ENCODE data around the gene LSMEM2.
A peak's percentile ranks its signal among the peaks of the same experiment; 100 is the strongest.

The LSMEM2 gene

DNA sequence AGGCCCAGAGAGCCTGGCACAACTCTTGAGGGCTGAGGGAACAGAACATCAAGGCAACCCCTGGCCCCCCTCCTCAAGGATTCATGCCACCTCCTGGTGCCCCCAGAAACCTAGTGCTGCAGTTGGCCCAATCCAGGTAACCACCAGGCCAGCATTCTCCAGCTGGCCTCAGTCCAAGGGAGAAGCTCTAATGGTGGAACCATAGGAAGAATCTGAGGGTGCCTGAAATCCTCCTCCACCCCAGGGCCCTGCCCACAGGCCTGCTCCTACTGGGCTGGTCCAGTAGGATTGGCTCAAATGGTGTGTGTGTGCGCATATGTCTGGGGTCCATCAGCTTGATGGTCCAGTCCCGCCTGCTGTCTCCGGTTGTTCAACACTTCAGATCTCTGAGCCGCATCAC is 35.9 kb downstream of the LSMEM2 start:
- peaks cover 2% of the 10 kb centered on the region for H3K9me3 ChIP-seq (ENCODE audit: control insufficient read depth, low read depth, low read length)
- no peaks in the 10 kb centered on the region for H3K27me3 ChIP-seq (ENCODE audit: control insufficient read depth, insufficient read depth, low read length)
- H3K9ac ChIP-seq (ENCODE audit: low read length): no peak overlapping the region
- no peak overlapping the region for H3K4me3 ChIP-seq (ENCODE audit: low read length)
- H3K36me3 ChIP-seq (ENCODE audit: control insufficient read depth, low read depth, low read length): peaks cover 32% of the 10 kb centered on the region
- H3K27ac ChIP-seq (ENCODE audit: low read length): no peak overlapping the region
- H3K4me1 ChIP-seq (ENCODE audit: control insufficient read depth, low read depth, low read length): no peaks in the 10 kb centered on the region

DNA sequence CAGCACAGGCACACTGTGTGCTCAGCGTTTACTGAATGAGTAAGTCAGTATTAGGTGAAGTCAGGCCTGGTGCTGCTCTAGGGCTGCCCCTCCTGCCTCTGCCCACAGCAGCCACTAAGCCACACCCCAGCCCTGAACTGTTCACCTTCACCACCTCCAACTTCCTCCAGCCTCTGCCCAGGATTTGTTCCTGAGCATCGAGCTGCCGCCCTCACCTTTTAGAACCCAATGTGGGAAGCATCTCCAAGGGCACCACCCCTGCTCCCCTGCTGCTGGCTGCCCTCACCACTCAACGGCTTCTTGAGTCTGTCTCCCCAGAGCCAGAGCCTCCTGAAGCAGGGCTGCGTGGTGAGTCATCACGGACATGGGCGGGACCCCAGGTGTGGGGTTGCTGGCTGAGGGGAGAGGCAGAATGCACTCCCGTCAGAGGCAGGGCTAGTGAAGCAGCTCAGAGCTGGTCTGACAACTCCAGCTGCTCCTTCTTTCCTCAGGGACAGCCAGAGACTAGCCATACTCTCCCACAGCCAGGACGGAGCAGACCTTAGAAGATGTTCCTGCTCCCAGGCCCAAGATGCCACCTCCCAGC is 37.9 kb downstream of the LSMEM2 start:
- no peaks in the 10 kb centered on the region for H3K4me1 ChIP-seq (ENCODE audit: control insufficient read depth, low read depth, low read length)
- H3K27ac ChIP-seq (ENCODE audit: low read length): no peak overlapping the region
- no peak overlapping the region for H3K9ac ChIP-seq (ENCODE audit: low read length)
- no peak overlapping the region for H3K4me3 ChIP-seq (ENCODE audit: low read length)
- H3K27me3 ChIP-seq (ENCODE audit: control insufficient read depth, insufficient read depth, low read length): no peaks in the 10 kb centered on the region
- no peaks in the 10 kb centered on the region for H3K9me3 ChIP-seq (ENCODE audit: control insufficient read depth, low read depth, low read length)
- peaks cover 34% of the 10 kb centered on the region for H3K36me3 ChIP-seq (ENCODE audit: control insufficient read depth, low read depth, low read length)

DNA sequence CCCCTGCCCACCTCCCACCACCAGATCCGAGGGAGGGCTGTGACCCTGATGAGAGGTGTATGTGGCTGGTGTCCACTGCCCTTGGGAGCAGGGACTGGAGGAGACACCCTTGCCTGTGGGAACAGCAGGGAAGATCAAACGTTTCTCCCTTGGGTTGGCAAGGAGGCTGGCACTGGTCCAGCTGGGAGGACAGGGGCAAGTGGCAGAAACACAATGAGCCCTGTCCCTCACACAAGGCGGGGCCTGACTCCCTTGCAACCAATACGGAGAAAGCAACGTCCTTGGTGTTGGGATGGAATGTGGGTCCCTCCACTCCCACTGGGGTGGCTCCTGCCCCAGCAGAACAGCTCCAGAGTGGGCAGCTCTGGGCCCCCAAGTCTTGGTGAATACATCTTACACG is 38.4 kb downstream of the LSMEM2 start:
- Histone ChIP-seq H3K9me3 (ENCODE audit: control insufficient read depth, low read depth, low read length) (no peaks in the 10 kb centered on the region), H3K27ac (ENCODE audit: low read length) (no peak overlapping the region), H3K27me3 (ENCODE audit: control insufficient read depth, insufficient read depth, low read length) (no peaks in the 10 kb centered on the region), H3K9ac (ENCODE audit: low read length) (no peak overlapping the region), H3K4me3 (ENCODE audit: low read length) (no peak overlapping the region), H3K36me3 (ENCODE audit: control insufficient read depth, low read depth, low read length) (peaks cover 34% of the 10 kb centered on the region), H3K4me1 (ENCODE audit: control insufficient read depth, low read depth, low read length) (no peaks in the 10 kb centered on the region)

DNA sequence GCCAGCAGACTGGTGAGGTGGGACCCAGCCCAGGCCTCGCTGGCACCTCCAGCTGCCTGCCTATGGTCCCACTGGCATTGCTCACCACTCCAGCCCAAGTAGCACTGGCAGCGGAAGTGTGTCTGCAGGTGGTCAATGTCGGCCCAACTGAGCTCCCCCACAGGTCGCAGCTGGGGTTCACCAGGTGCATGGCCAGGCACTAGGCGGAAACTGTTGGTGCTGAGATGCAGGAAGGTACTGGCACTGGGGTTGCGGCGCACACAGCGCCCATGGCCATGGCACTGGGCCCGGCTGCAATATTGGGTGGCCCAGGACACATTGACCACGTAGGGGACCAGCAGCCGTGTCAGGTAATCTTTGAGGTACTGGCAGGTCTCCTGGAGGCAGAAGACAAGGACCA is 39.3 kb downstream of the LSMEM2 start:
- no peaks in the 10 kb centered on the region for H3K27me3 ChIP-seq (ENCODE audit: control insufficient read depth, insufficient read depth, low read length)
- H3K4me3 ChIP-seq (ENCODE audit: low read length): no peak overlapping the region
- no peak overlapping the region for H3K27ac ChIP-seq (ENCODE audit: low read length)
- no peak overlapping the region for H3K9ac ChIP-seq (ENCODE audit: low read length)
- peaks cover 34% of the 10 kb centered on the region for H3K36me3 ChIP-seq (ENCODE audit: control insufficient read depth, low read depth, low read length)
- no peaks in the 10 kb centered on the region for H3K9me3 ChIP-seq (ENCODE audit: control insufficient read depth, low read depth, low read length)
- peaks cover 4% of the 10 kb centered on the region for H3K4me1 ChIP-seq (ENCODE audit: control insufficient read depth, low read depth, low read length)

DNA sequence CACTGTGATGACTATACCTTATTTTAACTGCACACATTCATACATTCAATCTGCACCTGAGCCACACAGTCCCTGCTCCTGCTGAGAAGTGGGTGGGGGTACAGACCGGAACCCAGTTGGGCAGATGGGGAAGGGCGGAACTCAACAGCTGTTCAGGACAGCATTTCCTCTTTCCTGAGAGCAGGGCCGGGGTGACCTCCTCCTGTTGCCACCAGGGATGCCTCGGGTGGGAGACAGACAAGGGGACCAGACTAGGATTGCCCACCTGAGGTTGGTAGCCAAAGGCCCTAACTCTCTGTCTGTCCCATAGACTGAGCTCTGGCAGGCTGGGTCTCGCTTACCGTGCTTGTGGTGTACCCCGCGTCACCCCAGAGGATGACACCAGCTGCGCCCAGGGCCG is 39.7 kb downstream of the LSMEM2 start:
- Histone ChIP-seq H3K9ac (ENCODE audit: low read length) (no peak overlapping the region), H3K9me3 (ENCODE audit: control insufficient read depth, low read depth, low read length) (no peaks in the 10 kb centered on the region), H3K4me3 (ENCODE audit: low read length) (no peak overlapping the region), H3K36me3 (ENCODE audit: control insufficient read depth, low read depth, low read length) (peaks cover 34% of the 10 kb centered on the region), H3K27ac (ENCODE audit: low read length) (no peak overlapping the region), H3K27me3 (ENCODE audit: control insufficient read depth, insufficient read depth, low read length) (no peaks in the 10 kb centered on the region), H3K4me1 (ENCODE audit: control insufficient read depth, low read depth, low read length) (peaks cover 8% of the 10 kb centered on the region)

DNA sequence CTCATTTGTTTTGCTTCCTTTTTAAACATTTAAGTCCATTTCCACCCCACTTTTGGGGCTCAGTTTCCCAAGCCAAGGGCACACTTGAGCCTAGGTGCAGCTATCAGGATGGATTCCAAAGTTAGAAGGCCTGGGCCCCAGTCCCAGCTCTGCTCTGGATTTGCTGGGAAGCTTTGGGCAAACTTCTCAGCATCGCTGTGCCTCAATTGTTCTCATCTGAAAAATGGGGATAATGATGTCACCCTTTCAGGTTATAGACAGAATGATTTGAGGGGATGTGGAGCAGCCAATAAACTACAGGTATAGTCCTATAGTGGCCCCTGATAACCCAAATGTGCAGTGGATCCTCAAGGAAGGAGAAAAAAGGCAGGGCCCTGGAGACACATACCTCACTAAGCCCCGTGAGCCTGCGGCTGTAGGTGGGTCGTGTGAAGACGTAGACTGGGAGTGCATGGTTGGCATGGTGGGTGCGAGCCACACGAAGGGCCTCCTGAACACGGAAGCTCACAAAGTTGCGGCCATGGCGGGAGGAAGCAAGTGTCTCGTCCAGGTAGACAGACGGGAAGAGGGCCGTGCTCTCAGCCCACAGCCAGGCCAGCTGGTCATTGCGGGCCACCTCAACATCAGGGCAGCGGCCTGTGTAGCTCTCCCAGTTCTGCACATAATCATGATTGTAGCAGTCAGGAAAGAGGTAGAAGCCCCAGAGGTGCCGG is 40.5 kb downstream of the LSMEM2 start:
- peaks cover 10% of the 10 kb centered on the region for H3K4me1 ChIP-seq (ENCODE audit: control insufficient read depth, low read depth, low read length)

DNA sequence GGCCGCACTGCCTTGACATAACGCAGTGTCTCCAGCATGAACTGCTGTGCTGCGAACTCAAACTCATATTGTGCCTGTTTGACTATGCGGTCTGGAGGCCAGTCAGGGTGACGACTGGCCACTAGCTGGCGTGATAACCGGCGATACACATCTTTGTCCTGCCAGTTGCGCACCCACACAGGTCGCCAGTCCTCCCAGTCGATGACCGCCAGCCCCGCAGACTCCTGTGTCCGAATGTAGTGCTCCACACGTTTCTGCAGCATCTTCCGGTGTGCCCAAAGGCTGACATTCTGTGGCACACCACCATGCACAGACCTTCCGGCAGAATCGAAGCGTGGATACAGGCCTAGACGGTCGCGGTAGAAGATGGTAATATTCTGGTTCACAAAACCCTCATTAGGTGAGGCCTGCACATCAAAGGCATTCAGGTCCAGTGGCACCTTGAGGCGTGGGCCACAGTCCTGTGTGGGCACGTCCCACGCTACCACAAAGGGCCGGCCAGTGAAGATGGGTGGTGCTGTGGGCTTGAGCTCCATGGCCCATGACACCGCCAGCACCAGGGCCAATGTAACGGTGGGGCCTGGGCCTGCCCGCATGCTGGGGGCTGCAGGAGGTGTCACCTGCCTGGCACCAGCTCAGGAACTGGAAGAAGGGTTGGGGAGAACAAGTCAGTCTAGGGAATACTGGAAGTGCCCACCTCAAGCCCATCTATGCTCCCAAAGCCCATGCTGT is 41.2 kb downstream of the LSMEM2 start:
- Histone ChIP-seq H3K27ac (ENCODE audit: low read length) (no peak overlapping the region), H3K4me1 (ENCODE audit: control insufficient read depth, low read depth, low read length) (peaks cover 11% of the 10 kb centered on the region), H3K36me3 (ENCODE audit: control insufficient read depth, low read depth, low read length) (peaks cover 34% of the 10 kb centered on the region), H3K27me3 (ENCODE audit: control insufficient read depth, insufficient read depth, low read length) (no peaks in the 10 kb centered on the region), H3K9me3 (ENCODE audit: control insufficient read depth, low read depth, low read length) (no peaks in the 10 kb centered on the region), H3K4me3 (ENCODE audit: low read length) (peak overlapping the region; percentile 75), H3K9ac (ENCODE audit: low read length) (peak overlapping the region; percentile 95)

More for the DNA sequence above, 40.5 kb downstream of the LSMEM2 start:
- H3K27me3 ChIP-seq (ENCODE audit: control insufficient read depth, insufficient read depth, low read length): no peaks in the 10 kb centered on the region
- no peaks in the 10 kb centered on the region for H3K9me3 ChIP-seq (ENCODE audit: control insufficient read depth, low read depth, low read length)
- H3K36me3 ChIP-seq (ENCODE audit: control insufficient read depth, low read depth, low read length): peaks cover 34% of the 10 kb centered on the region
- no peak overlapping the region for H3K9ac ChIP-seq (ENCODE audit: low read length)
- no peak overlapping the region for H3K27ac ChIP-seq (ENCODE audit: low read length)
- no peak overlapping the region for H3K4me3 ChIP-seq (ENCODE audit: low read length)

DNA sequence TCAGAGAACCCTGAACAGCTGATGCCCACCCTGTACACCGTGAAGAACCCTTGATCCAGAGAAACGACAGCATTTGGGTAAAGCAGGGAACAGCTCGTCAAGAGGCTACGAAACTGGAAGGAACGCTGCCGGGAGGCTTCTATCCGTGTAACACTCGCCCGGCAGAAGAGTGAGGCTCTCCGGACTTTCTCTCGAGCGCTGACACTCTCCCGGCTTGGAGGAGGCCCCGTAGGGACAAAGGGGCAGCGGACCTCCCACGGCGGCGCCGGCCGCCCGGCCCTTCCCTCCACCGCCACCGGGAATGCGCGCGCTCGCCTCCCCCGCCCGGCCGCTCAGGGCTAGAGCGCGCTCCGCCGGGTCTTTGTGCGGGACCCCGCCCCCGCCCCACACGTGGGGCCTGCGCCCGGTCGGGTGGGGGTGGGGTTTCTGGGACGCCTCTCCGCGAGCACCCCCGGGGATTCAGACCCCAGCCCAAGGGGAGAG is 42.0 kb downstream of the LSMEM2 start:
- Histone ChIP-seq H3K9ac (ENCODE audit: low read length) (peak overlapping the region; percentile 95), H3K4me3 (ENCODE audit: low read length) (peak overlapping the region; percentile 75), H3K27ac (ENCODE audit: low read length) (peak overlapping the region; percentile 98), H3K36me3 (ENCODE audit: control insufficient read depth, low read depth, low read length) (peaks cover 34% of the 10 kb centered on the region), H3K27me3 (ENCODE audit: control insufficient read depth, insufficient read depth, low read length) (no peaks in the 10 kb centered on the region), H3K4me1 (ENCODE audit: control insufficient read depth, low read depth, low read length) (peaks cover 11% of the 10 kb centered on the region), H3K9me3 (ENCODE audit: control insufficient read depth, low read depth, low read length) (no peaks in the 10 kb centered on the region)

DNA sequence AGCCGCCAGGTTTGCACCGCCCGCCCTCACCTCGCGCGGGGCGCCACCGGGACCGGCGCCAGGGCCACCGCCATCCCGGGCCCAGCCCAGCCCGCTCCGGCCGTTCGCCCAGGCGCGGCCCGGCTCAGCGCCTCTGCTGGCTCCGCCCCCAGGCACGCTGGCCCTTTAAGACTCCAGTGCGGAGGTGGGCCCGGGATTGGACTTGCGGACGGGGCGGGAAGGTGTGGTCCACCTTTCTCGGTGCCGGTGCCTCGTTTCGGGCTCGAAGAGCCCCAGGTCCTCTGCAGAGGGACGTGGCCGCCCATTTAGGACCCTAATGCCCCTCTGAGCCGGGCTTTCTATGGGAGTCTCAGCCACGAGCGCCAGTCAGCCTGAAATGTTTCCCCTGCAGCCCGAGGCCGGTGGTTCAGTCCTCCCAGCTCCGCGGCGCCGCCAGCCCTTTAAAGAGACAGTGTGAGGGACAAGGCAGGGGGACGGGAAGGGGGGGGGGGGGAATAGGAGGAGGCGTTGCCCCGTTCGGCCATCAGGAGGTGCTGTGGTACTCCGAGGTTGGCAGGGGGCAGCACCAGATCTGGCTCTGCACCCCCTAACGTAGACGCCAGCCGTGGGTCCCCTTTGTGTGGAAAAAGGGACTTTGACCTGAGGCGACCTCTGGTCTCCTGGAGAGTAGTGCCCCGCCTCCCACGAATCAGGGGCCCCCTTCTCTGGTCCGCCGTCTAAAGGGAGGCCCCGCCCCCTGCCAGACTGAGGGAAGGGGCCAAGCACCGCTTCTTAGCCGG is 42.6 kb downstream of the LSMEM2 start:
- Histone ChIP-seq H3K27me3 (ENCODE audit: control insufficient read depth, insufficient read depth, low read length) (no peaks in the 10 kb centered on the region), H3K4me1 (ENCODE audit: control insufficient read depth, low read depth, low read length) (peaks cover 11% of the 10 kb centered on the region), H3K27ac (ENCODE audit: low read length) (peak overlapping the region; percentile 98), H3K36me3 (ENCODE audit: control insufficient read depth, low read depth, low read length) (peaks cover 30% of the 10 kb centered on the region), H3K4me3 (ENCODE audit: low read length) (peak overlapping the region; percentile 75), H3K9me3 (ENCODE audit: control insufficient read depth, low read depth, low read length) (no peaks in the 10 kb centered on the region), H3K9ac (ENCODE audit: low read length) (peak overlapping the region; percentile 95)

DNA sequence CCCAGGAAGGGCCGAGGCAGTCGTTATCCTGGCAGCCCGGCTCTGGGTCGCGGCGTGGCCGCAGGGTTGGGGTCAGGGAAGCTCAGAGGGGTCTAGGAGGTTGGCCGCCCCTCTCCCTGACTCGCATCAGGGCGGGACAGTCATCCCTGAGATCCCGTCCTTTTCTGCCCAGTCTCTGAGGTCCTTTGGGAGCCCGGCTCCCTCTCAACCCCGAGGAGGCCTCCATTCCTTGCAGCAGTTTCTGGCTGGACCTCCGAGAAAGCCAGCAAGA is 43.2 kb downstream of the LSMEM2 start:
- Histone ChIP-seq H3K9ac (ENCODE audit: low read length) (peak overlapping the region; percentile 95), H3K9me3 (ENCODE audit: control insufficient read depth, low read depth, low read length) (no peaks in the 10 kb centered on the region), H3K27ac (ENCODE audit: low read length) (peak overlapping the region; percentile 54), H3K36me3 (ENCODE audit: control insufficient read depth, low read depth, low read length) (peaks cover 27% of the 10 kb centered on the region), H3K27me3 (ENCODE audit: control insufficient read depth, insufficient read depth, low read length) (no peaks in the 10 kb centered on the region), H3K4me3 (ENCODE audit: low read length) (peak overlapping the region; percentile 75), H3K4me1 (ENCODE audit: control insufficient read depth, low read depth, low read length) (peaks cover 11% of the 10 kb centered on the region)

DNA sequence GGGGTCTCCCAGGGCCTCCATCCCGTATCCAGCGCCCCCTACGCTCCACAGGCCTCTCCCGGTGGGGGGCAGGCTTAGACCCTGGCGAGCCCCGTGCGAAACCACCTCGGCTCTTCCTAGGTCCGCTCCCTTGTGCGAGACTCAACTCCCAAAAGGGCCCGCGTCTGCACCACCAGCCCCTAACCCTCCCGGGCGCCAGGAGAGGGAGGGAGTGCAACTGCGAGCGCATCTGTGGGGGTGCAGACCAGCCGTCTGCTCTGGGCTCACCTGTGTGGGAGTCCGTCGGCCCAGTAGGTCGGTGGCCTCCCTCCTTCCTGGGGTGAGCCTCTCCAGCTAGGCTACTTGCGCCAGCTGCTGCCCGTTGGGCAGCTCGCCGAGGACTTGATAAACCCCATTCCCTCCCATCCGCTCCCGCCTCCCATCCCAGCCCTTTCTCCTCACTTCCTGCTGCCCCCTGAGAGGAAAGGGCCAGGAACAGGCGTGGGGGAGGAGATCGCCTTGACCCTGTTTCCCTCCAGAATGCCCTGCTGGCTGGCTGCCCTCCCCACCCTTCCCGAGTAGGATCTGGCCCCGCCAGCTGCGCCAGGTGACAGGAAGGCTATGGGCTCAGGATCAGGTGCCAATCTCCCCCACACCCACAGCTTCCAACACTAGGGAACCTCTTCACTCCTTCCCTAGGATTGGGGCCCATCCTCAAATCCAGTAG is 43.7 kb downstream of the LSMEM2 start, which contains the start of gene HYAL2:
HYAL2 (minus strand) TSS at position 360 of the 706 bp plus-strand sequence. CDS start 2,256 bp downstream, outside the sequence.
- Histone ChIP-seq H3K4me3 (ENCODE audit: low read length) (peak within 1 kb of the TSS; percentile 75), H3K27ac (ENCODE audit: low read length) (peak within 1 kb of the TSS; percentile 98), H3K4me1 (ENCODE audit: control insufficient read depth, low read depth, low read length) (peaks cover 15% of the 10 kb centered on the region), H3K9me3 (ENCODE audit: control insufficient read depth, low read depth, low read length) (no peaks in the 10 kb centered on the region), H3K36me3 (ENCODE audit: control insufficient read depth, low read depth, low read length) (peaks cover 22% of the 10 kb centered on the region), H3K27me3 (ENCODE audit: control insufficient read depth, insufficient read depth, low read length) (no peaks in the 10 kb centered on the region), H3K9ac (ENCODE audit: low read length) (peak within 1 kb of the TSS; percentile 95)
